Aorta (tissue), 5 donors: ENCODE results near the gene PVR. TPM values are rescaled to one million over a fixed set of nuclear protein-coding genes. Genes with fewer than 3 reads are reported as not detected.
"Not testable (repeated sequence)": the region's sequence is repeated elsewhere in the genome, so short reads cannot be mapped to it uniquely, and the experiment has no call there.

Experiments used
- ATAC-seq: fragments of 200-7000 bp; cut with Tn5 transposase; one replicate; pipeline ENCODE4 v1.9.1; 2022; ENCODE audit warnings: moderate library complexity; ENCODE audit not compliant: low FRiP score
- DNase-seq, 2 donors: peaks; one replicate each; pipeline ENCODE4 v3.0.0-alpha.2; 2020
- H3K27ac ChIP-seq, 2 donors: one replicate each; pipeline ENCODE4 v1.5.1; 2013; ENCODE audit warnings: low read length in 2 of 2, mild to moderate bottlenecking in 2 of 2, moderate library complexity in 2 of 2, control low read depth in 1 of 2, inconsistent platforms in 1 of 2, low read depth in 1 of 2
- H3K27me3 ChIP-seq, 2 donors: one replicate each; pipeline ENCODE4 v1.6.1; 2013; ENCODE audit warnings: control low read depth in 1 of 2, low read length in 1 of 2, mild to moderate bottlenecking in 1 of 2, moderate library complexity in 1 of 2; ENCODE audit not compliant: insufficient read depth in 2 of 2, control insufficient read depth in 1 of 2
- H3K36me3 ChIP-seq, 2 donors: one replicate each; pipeline ENCODE4 v1.6.1; 2013; ENCODE audit warnings: control low read depth in 1 of 2, low read length in 1 of 2, mild to moderate bottlenecking in 1 of 2; ENCODE audit not compliant: insufficient read depth in 2 of 2, control insufficient read depth in 1 of 2
- H3K4me1 ChIP-seq, 2 donors: one replicate each; pipeline ENCODE4 v1.6.1; 2013; ENCODE audit warnings: low read length in 2 of 2, control low read depth in 1 of 2, mild to moderate bottlenecking in 1 of 2, moderate library complexity in 1 of 2; ENCODE audit not compliant: insufficient read depth in 2 of 2, control insufficient read depth in 1 of 2
- H3K4me3 ChIP-seq, 2 donors: one replicate each; pipeline ENCODE4 v1.5.1; 2013; ENCODE audit warnings: low read length in 2 of 2, control low read depth in 1 of 2, mild to moderate bottlenecking in 1 of 2
- H3K9me3 ChIP-seq: one replicate; pipeline ENCODE4 v1.6.1; 2013; ENCODE audit warnings: mild to moderate bottlenecking, low read length; ENCODE audit not compliant: control insufficient read depth
- WGBS, 2 donors: extraction: QIAGEN DNeasy Blood & Tissue Kit; methylation state at CpG; one replicate each; pipeline ENCODE4 v1.1.7; 2013; 5-methylcytosine and 5-hydroxymethylcytosine counted together
- intact Hi-C, 2 donors: fragments of 100-400 bp; cut with DNase I; formaldehyde crosslinking; loops; one replicate each; pipeline versions ENCODE4 v1.14.2 to v1.15.0; 2022
- polyA plus RNA-seq, 2 donors: library from polyadenylated mRNA; stranded (reverse); fragments of 200-250 nt; gene quantifications; one replicate each; pipeline ENCODE4 v1.2.3, GENCODE V29; 2013
- total RNA-seq, 2 donors: library from RNA; stranded (reverse); fragmentation: NEBNext Ultra II Directional; extraction: Animal tissue kit (Norgen Biotek cat#: 25700); gene quantifications; one replicate each; pipeline ENCODE4 v1.2.1, GENCODE V29; 2021
- donor health status: healthy with polysubstance abuse.
- donor health status: Bipolar disorder and iron deficiency.
- donor health status: DM: no; HTN: no; CAD: no.
- donor health status: DM: no; HTN: no; CAD: no.
- donor health status: DM: yes; HTN: yes; CAD: no.

The PVR gene
- total and polyA plus RNA-seq, 4 donors, result 7.4 to 44.2 (median 28.0) TPM

- WGBS, 2 donors, result 76 to 86% methylated on average over 4 of the region's 4 CpGs
- intact Hi-C loops, ATAC-seq, DNase-seq, H3K27ac ChIP-seq, H3K36me3 ChIP-seq, H3K9me3 ChIP-seq, H3K4me1 ChIP-seq, H3K4me3 ChIP-seq, H3K27me3 ChIP-seq: not testable (repeated sequence)
Observed at GRCh38 chr19:44625637-44626036, 18.1 kb upstream of the PVR start.

GRCh38 chr19:44626048-44626624 lies 17.6 kb upstream of the PVR start:
- Histone ChIP-seq H3K27ac (no peak overlapping the region), H3K9me3 (no peaks in the 10 kb centered on the region)

GRCh38 chr19:44627631-44628030 lies 16.1 kb upstream of the PVR start:
- H3K4me1 ChIP-seq, result no peaks in the 10 kb centered on the region
- WGBS, 2 donors, result 96% methylated on average over 4 of the region's 4 CpGs
- H3K27me3 ChIP-seq, result no peaks in the 10 kb centered on the region
- H3K27ac ChIP-seq, result no peak overlapping the region
- H3K4me3 ChIP-seq, result no peak overlapping the region
- DNase-seq (no peak), ATAC-seq (no peak)
- no peaks in the 10 kb centered on the region for H3K9me3 ChIP-seq
- no peaks in the 10 kb centered on the region for H3K36me3 ChIP-seq
- intact Hi-C loops, result no loop called here

More at GRCh38 chr19:44626048-44626624, 17.6 kb upstream of the PVR start:
- no peaks in the 10 kb centered on the region for H3K36me3 ChIP-seq
- DNase-seq (peak; percentile 54 to 79), ATAC-seq (no peak)
- WGBS, 2 donors, result 6 to 7% methylated on average over 1 of the region's 1 CpG
- H3K4me1 ChIP-seq, result no peaks in the 10 kb centered on the region
- intact Hi-C loops, result no loop called here
- H3K4me3 ChIP-seq, result no peak overlapping the region
- no peaks in the 10 kb centered on the region for H3K27me3 ChIP-seq

- H3K9me3 ChIP-seq, result no peaks in the 10 kb centered on the region
- 91 to 95% methylated on average over 3 of the region's 3 CpGs for WGBS, 2 donors
- intact Hi-C loops, result no loop called here
- ATAC-seq (no peak), DNase-seq (peak in 1 of 2 donors; percentile 7)
- no peak overlapping the region for H3K4me3 ChIP-seq
- no peaks in the 10 kb centered on the region for H3K36me3 ChIP-seq
- no peaks in the 10 kb centered on the region for H3K4me1 ChIP-seq
- H3K27ac ChIP-seq, result no peak overlapping the region
- no peaks in the 10 kb centered on the region for H3K27me3 ChIP-seq
Observed at GRCh38 chr19:44628793-44629192, 14.9 kb upstream of the PVR start.

GRCh38 chr19:44631611-44632010 lies 12.1 kb upstream of the PVR start:
- H3K36me3 ChIP-seq, H3K27ac ChIP-seq, H3K4me1 ChIP-seq, H3K9me3 ChIP-seq, intact Hi-C loops, DNase-seq, H3K4me3 ChIP-seq, ATAC-seq, H3K27me3 ChIP-seq: not testable (repeated sequence)
- 92 to 95% methylated on average over 8 of the region's 8 CpGs for WGBS, 2 donors

GRCh38 chr19:44634058-44634457 lies 9.7 kb upstream of the PVR start:
- H3K4me1 ChIP-seq, DNase-seq, H3K9me3 ChIP-seq, H3K36me3 ChIP-seq, H3K4me3 ChIP-seq, intact Hi-C loops, ATAC-seq, H3K27me3 ChIP-seq, H3K27ac ChIP-seq: not testable (repeated sequence)
- WGBS, 2 donors, result 1 to 3% methylated on average over 5 of the region's 5 CpGs

- H3K36me3 ChIP-seq, result no peaks in the 10 kb centered on the region
- no peaks in the 10 kb centered on the region for H3K4me1 ChIP-seq
- DNase-seq (no peak), ATAC-seq (no peak)
- H3K27ac ChIP-seq, result no peak overlapping the region
- no peak overlapping the region for H3K4me3 ChIP-seq
- H3K27me3 ChIP-seq, result no peaks in the 10 kb centered on the region
- no peaks in the 10 kb centered on the region for H3K9me3 ChIP-seq
- intact Hi-C loops, result no loop called here
- 99 to 100% methylated on average over 2 of the region's 2 CpGs for WGBS, 2 donors
Observed at GRCh38 chr19:44634785-44635184, 8.9 kb upstream of the PVR start.

GRCh38 chr19:44635581-44636438 lies 7.9 kb upstream of the PVR start:
- ATAC-seq (no peak), DNase-seq (no peak)
- intact Hi-C loops, result no loop called here
- Histone ChIP-seq H3K27ac (no peak overlapping the region), H3K9me3 (no peaks in the 10 kb centered on the region), H3K27me3 (no peaks in the 10 kb centered on the region), H3K4me1 (no peaks in the 10 kb centered on the region), H3K4me3 (no peak overlapping the region), H3K36me3 (no peaks in the 10 kb centered on the region)
- WGBS, 2 donors, result 28 to 53% methylated on average over 3 of the region's 3 CpGs
